ENCODE measurements around the gene METTL22.

DNA sequence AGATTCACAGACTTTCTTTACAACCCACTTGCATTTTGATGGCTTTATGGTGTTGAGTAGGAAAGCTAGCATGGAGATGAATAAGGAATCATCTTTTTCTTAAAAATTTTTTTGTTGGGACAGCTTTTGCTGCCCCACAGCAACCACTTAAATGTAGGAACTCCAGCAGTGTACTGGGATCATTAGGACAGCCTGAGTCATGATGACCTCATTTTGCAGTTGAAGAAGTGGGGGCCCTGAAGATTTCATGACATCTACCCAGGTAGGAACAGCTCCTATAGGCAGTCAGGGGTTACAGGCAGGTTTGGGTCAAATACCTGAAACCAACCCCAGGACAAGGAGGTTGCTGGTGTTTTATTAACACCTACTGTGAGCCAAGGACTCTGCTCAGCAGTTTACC is 2.1 kb downstream of the METTL22 start:
- TF ChIP-seq, protein P1, sequence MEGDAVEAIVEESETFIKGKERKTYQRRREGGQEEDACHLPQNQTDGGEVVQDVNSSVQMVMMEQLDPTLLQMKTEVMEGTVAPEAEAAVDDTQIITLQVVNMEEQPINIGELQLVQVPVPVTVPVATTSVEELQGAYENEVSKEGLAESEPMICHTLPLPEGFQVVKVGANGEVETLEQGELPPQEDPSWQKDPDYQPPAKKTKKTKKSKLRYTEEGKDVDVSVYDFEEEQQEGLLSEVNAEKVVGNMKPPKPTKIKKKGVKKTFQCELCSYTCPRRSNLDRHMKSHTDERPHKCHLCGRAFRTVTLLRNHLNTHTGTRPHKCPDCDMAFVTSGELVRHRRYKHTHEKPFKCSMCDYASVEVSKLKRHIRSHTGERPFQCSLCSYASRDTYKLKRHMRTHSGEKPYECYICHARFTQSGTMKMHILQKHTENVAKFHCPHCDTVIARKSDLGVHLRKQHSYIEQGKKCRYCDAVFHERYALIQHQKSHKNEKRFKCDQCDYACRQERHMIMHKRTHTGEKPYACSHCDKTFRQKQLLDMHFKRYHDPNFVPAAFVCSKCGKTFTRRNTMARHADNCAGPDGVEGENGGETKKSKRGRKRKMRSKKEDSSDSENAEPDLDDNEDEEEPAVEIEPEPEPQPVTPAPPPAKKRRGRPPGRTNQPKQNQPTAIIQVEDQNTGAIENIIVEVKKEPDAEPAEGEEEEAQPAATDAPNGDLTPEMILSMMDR (IDR thresholded peaks at IDR 0.05; ENCODE audit: low read depth, low read length) = no peak
- no peak for TF ChIP-seq EZH2phosphoT487 (IDR thresholded peaks at IDR 0.05; ENCODE audit: low read depth)
